Peyer's patch (tissue), 4 donors: ENCODE measurements around the gene MROH9. TPM values are rescaled to one million over a fixed set of nuclear protein-coding genes. Genes with fewer than 3 reads are reported as not detected.

Source experiments
- DNase-seq, 3 donors: peaks; one replicate each; pipeline ENCODE4 v3.0.0-alpha.2; 2017 to 2019
- H3K27ac ChIP-seq, 4 donors: fragments of 200-600 bp; sonication (generic); one replicate each; pipeline ENCODE4 v1.5.1; 2016 to 2019
- H3K27me3 ChIP-seq, 2 donors: fragments of 200-600 bp; sonication (generic); one replicate each; pipeline ENCODE4 v1.5.1; 2019
- H3K36me3 ChIP-seq, 3 donors: fragments of 200-600 bp; sonication (generic); one replicate each; pipeline ENCODE4 v1.5.1; 2016 to 2019
- H3K4me1 ChIP-seq, 4 donors: fragments of 200-600 bp; sonication (generic); one replicate each; pipeline ENCODE4 v1.5.1; 2016 to 2019
- H3K4me3 ChIP-seq, 4 donors: fragments of 200-600 bp; sonication (generic); 1 replicate in 3 of 4; 2 replicates in 1 of 4; pipeline ENCODE4 v1.5.1; 2016 to 2019; ENCODE audit warnings: mild to moderate bottlenecking in 1 of 4
- H3K9me3 ChIP-seq, 4 donors: fragments of 200-600 bp; sonication (generic); one replicate each; pipeline ENCODE4 v1.5.1; 2016 to 2019; ENCODE audit warnings: mild to moderate bottlenecking in 1 of 4
- CTCF ChIP-seq, 6 experiments: fragments of 450-650 bp in 4 of 6; fragments of 200-600 bp in 2 of 6; sonication (generic) in 1 of 6; IDR thresholded peaks; one replicate each; pipeline ENCODE4 v1.5.1; 2017 to 2019; ENCODE audit warnings: antibody characterized with exemption in 6 of 6, mild to moderate bottlenecking in 3 of 6, moderate library complexity in 1 of 6
- POLR2A ChIP-seq, 2 donors: fragments of 450-650 bp; IDR thresholded peaks; one replicate each; pipeline ENCODE4 v1.5.1; 2017; ENCODE audit warnings: antibody characterized with exemption in 2 of 2, mild to moderate bottlenecking in 2 of 2, moderate library complexity in 2 of 2
- total RNA-seq, 4 donors: library from RNA; depleted of rRNA; stranded (reverse); fragments of >200 nt; gene quantifications; one replicate each; pipeline ENCODE4 v1.1.0, GENCODE V29; 2016

The MROH9 gene, protein sequence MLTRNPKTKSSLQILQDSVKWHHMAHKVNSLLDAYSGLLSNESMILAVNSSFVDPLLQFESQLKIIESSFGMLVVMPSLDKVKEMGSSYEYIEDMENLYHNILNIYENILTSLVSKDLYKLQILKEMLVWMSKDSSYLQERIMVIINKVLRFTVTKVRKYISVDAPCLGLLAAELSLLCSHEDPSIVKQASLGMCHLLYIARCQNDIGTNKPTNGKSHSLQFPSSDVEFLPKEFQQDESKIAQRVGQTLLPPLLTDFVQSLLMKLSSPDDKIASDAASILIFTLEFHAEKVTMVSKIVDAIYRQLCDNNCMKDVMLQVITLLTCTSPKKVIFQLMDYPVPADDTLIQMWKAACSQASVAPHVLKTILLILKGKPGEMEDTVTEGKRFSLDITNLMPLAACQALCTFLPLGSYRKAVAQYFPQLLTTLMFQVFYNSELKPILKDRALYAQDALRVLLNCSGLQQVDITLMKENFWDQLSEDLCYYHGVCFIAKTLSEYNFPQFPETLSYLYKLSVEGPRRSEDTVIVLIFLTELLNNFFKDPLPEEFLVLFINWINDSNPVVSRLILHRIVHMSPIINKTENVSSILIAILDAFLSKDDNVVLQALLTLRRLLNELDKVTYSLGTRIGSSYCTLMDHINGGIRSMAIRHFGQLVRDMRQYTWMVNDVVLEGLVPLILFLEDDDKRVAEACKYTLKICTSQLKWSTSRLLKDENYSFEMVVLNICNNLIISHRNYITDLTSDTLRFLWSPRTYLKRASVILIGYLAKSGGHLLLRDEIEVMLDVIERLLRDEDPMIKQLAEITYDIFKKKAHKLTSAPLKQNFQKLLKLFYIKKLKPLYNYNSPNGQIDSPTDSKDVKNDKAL
- not detected for total RNA-seq

DNA sequence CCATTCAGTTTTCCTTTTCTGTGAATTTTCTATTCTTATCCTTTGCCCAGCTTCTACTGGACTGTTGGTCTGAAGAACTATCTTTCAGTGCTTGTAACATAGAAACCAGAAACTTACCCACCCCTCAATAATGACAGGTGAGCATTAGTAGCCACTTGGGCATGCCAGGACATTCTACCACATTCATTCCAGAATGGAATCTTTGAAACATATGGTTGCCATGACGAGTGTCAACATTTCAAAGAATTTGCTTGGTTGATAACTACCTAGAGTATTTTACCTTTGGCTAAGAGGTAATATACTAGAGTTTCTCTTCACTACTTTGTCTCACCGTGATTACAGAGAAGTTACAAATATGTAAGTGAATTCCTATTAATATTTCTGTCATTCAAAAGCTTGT is at the start of gene MROH9:
MROH9 (plus strand) TSS at position 304 of the 400 bp plus-strand sequence. CDS start 10,023 bp downstream, outside the sequence.
- Histone ChIP-seq H3K9me3 (no peaks in the 10 kb centered on the region), H3K4me3 (no peak within 1 kb of the TSS), H3K36me3 (no peaks in the 10 kb centered on the region), H3K27me3 (no peaks in the 10 kb centered on the region), H3K4me1 (no peaks in the 10 kb centered on the region), H3K27ac (no peak within 1 kb of the TSS)
- DNase-seq, result no peak
- no peak for TF ChIP-seq POLR2A (IDR thresholded peaks at IDR 0.05)
- TF ChIP-seq CTCF (IDR thresholded peaks at IDR 0.05), result no peak

- no peaks in the 10 kb centered on the region for H3K27me3 ChIP-seq
- H3K4me3 ChIP-seq, result no peak overlapping the region
- DNase-seq, result no peak
- H3K9me3 ChIP-seq, result no peaks in the 10 kb centered on the region
- peaks cover 0 to 22% (median 2%) of the 10 kb centered on the region in 4 donors for H3K4me1 ChIP-seq
- no peaks in the 10 kb centered on the region for H3K36me3 ChIP-seq
- H3K27ac ChIP-seq, result peak overlapping the region in 3 of 4 donors; percentile 40 to 83 (median 77)
- TF ChIP-seq POLR2A (IDR thresholded peaks at IDR 0.05), result no peak
- no peak for TF ChIP-seq CTCF (IDR thresholded peaks at IDR 0.05)
These were observed 49.8 kb upstream of the MROH9 start for GRCh38 chr1:170885551-170885950.

- DNase-seq, result peak in 1 of 3 donors; percentile 70
- Histone ChIP-seq H3K4me1 (peaks cover 0 to 22% (median 2%) of the 10 kb centered on the region in 4 donors), H3K27me3 (no peaks in the 10 kb centered on the region), H3K4me3 (no peak overlapping the region), H3K36me3 (no peaks in the 10 kb centered on the region), H3K9me3 (no peaks in the 10 kb centered on the region), H3K27ac (peak overlapping the region in 3 of 4 donors; percentile 54 to 83 (median 80))
- no peak for TF ChIP-seq CTCF (IDR thresholded peaks at IDR 0.05)
- TF ChIP-seq POLR2A (IDR thresholded peaks at IDR 0.05), result peak in 1 of 2 donors; percentile 50
These were observed 48.9 kb upstream of the MROH9 start for GRCh38 chr1:170886460-170886859.

- DNase-seq, result no peak
- Histone ChIP-seq H3K4me1 (peaks cover 0 to 22% (median 2%) of the 10 kb centered on the region in 4 donors), H3K27me3 (no peaks in the 10 kb centered on the region), H3K36me3 (no peaks in the 10 kb centered on the region), H3K27ac (peak overlapping the region in 3 of 4 donors; percentile 4 to 83 (median 80)), H3K9me3 (no peaks in the 10 kb centered on the region), H3K4me3 (no peak overlapping the region)
- no peak for TF ChIP-seq CTCF (IDR thresholded peaks at IDR 0.05)
- no peak for TF ChIP-seq POLR2A (IDR thresholded peaks at IDR 0.05)
These were observed 47.6 kb upstream of the MROH9 start for GRCh38 chr1:170887726-170888125.

- H3K4me3 ChIP-seq, result peak overlapping the region in 2 of 4 donors; percentile 26 to 32
- no peaks in the 10 kb centered on the region for H3K36me3 ChIP-seq
- DNase-seq, result peak in 1 of 3 donors; percentile 79
- H3K27me3 ChIP-seq, result no peaks in the 10 kb centered on the region
- peaks cover 0 to 9% (median 2%) of the 10 kb centered on the region in 4 donors for H3K4me1 ChIP-seq
- H3K9me3 ChIP-seq, result no peaks in the 10 kb centered on the region
- TF ChIP-seq CTCF (IDR thresholded peaks at IDR 0.05) (no peak), POLR2A (IDR thresholded peaks at IDR 0.05) (peak; percentile 10 to 54)
- H3K27ac ChIP-seq, result peak overlapping the region in 2 of 4 donors; percentile 17 to 79
These were observed 43.5 kb upstream of the MROH9 start for GRCh38 chr1:170891872-170892271.
